Measurements from ENCODE around the gene NCBP3.

- TF ChIP-seq CTCF (conservative IDR thresholded peaks at IDR 0.05) = no peak
- no peak for TF ChIP-seq EZH2 (IDR thresholded peaks at IDR 0.05; ENCODE audit: low read depth)
Observed at GRCh38 chr17:3818786-3819185, 27.3 kb downstream of the NCBP3 start.
